ENCODE results near the gene MLXIPL. TPM values are rescaled to one million over a fixed set of nuclear protein-coding genes. Genes with fewer than 3 reads are reported as not detected.

The MLXIPL gene
- total and polyA plus RNA-seq, 4 donors: 50.3 to 384 (median 232) TPM

DNA sequence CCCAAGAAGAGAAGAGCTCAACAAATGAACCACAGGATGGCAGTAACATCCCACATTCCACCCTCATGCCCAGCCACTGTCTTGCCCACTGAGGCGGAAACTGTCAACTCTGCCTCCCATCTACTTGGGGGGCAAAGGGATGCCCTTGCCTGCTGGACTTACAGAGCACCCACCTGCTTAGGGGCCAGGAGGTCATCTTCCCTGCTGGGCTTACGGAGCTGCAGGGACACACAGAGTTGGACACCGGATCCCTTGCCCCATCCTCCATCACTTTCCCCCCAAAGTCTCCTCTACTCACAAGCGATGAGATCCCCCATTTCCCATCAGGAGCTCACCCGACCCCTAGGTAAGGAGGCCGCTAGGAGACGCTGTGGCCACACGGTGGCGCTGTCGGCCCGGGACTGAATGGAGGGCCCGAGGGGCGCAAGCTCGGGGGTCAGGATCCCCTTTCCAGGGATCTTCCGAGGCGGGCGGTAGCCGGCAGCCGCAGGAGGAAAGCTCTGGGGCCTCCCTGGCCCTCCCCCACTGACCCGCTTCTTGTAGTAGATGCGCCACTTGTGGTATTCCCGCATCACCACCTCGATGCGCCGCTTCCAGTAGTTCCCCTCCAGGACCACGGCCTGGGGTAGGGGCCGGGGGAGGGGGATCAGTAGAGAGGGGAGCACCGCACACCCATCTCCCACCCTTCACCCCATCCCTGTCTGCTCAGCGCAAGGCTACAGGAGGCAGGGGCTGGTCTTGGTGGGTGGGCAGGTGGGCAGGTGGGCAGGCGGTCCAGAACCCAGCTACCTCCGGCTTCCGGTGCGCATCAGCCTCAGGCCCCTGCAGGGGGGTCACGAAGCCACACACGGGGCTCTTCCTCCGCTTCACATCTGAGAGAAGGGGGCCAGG, 17.3 kb downstream of the MLXIPL start:
- Histone ChIP-seq H3K27ac (ENCODE audit: low read depth in 1 of 2, low read length in 2 of 2) (no peak overlapping the region), H3K36me3 (ENCODE audit: control insufficient read depth in 4 of 4, insufficient read depth in 3 of 4, low read depth in 1 of 4, low read length in 3 of 4) (peaks cover 2 to 5% (median 4%) of the 10 kb centered on the region in 4 donors), H3K9me3 (ENCODE audit: control insufficient read depth in 4 of 4, low read length in 3 of 4) (no peaks in the 10 kb centered on the region), H3K9ac (ENCODE audit: low read depth in 1 of 2, low read length in 2 of 2) (no peak overlapping the region), H3K4me1 (ENCODE audit: control insufficient read depth in 4 of 4, insufficient read depth in 4 of 4, low read length in 3 of 4) (peaks cover 21 to 42% (median 29%) of the 10 kb centered on the region in 4 donors), H3K27me3 (ENCODE audit: control insufficient read depth in 4 of 4, insufficient read depth in 4 of 4, low read length in 3 of 4) (no peaks in the 10 kb centered on the region), H3K4me3 (ENCODE audit: low read depth in 1 of 3, low read length in 3 of 3) (no peak overlapping the region)
- TF ChIP-seq RAD21 (IDR thresholded peaks at IDR 0.05) (peak; percentile 79 to 84), JUND (IDR thresholded peaks at IDR 0.05) (no peak)
- TF ChIP-seq, protein P1, sequence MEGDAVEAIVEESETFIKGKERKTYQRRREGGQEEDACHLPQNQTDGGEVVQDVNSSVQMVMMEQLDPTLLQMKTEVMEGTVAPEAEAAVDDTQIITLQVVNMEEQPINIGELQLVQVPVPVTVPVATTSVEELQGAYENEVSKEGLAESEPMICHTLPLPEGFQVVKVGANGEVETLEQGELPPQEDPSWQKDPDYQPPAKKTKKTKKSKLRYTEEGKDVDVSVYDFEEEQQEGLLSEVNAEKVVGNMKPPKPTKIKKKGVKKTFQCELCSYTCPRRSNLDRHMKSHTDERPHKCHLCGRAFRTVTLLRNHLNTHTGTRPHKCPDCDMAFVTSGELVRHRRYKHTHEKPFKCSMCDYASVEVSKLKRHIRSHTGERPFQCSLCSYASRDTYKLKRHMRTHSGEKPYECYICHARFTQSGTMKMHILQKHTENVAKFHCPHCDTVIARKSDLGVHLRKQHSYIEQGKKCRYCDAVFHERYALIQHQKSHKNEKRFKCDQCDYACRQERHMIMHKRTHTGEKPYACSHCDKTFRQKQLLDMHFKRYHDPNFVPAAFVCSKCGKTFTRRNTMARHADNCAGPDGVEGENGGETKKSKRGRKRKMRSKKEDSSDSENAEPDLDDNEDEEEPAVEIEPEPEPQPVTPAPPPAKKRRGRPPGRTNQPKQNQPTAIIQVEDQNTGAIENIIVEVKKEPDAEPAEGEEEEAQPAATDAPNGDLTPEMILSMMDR (IDR thresholded peaks at IDR 0.05; ENCODE audit: low read depth, low read length, missing input control): peak; percentile 66
- WGBS: 50% methylated on average over 36 of the region's 36 CpGs
- peak; percentile 70 for DNase-seq (ENCODE audit: low spot score)

DNA sequence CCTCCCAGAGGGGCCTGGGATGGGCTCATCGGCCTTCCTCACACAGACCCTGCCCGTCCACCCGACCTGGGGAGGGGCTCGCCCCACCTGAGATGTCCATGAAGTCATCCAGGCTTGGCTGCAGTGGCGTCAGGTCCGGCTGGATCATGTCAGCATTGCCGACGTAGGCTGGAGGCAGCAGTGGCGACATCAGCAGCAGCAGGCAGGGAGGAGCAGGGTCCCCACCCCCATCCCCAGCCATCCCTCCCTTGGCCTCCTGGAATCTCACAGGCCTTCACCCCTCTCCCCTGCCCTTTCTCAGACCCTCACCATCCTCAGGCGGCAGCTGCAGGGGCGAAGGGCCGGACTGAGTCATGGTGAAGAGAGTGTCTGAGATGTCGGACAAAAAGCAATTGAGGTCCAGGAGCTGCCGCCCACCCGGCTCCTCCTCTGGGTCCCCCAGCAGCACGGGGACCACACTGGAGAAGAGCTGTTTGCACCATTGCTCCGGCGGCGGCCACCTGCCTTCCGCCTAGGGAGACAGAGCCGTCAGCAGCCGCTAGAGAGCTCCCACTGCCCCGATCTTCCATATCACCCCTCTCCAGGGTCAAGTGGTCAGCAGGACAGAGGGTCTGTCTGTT, 18.6 kb downstream of the MLXIPL start:
- TF ChIP-seq JUND (IDR thresholded peaks at IDR 0.05): no peak
- TF ChIP-seq, protein P2, sequence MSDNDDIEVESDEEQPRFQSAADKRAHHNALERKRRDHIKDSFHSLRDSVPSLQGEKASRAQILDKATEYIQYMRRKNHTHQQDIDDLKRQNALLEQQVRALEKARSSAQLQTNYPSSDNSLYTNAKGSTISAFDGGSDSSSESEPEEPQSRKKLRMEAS (IDR thresholded peaks at IDR 0.05): no peak
- TF ChIP-seq, protein P3, sequence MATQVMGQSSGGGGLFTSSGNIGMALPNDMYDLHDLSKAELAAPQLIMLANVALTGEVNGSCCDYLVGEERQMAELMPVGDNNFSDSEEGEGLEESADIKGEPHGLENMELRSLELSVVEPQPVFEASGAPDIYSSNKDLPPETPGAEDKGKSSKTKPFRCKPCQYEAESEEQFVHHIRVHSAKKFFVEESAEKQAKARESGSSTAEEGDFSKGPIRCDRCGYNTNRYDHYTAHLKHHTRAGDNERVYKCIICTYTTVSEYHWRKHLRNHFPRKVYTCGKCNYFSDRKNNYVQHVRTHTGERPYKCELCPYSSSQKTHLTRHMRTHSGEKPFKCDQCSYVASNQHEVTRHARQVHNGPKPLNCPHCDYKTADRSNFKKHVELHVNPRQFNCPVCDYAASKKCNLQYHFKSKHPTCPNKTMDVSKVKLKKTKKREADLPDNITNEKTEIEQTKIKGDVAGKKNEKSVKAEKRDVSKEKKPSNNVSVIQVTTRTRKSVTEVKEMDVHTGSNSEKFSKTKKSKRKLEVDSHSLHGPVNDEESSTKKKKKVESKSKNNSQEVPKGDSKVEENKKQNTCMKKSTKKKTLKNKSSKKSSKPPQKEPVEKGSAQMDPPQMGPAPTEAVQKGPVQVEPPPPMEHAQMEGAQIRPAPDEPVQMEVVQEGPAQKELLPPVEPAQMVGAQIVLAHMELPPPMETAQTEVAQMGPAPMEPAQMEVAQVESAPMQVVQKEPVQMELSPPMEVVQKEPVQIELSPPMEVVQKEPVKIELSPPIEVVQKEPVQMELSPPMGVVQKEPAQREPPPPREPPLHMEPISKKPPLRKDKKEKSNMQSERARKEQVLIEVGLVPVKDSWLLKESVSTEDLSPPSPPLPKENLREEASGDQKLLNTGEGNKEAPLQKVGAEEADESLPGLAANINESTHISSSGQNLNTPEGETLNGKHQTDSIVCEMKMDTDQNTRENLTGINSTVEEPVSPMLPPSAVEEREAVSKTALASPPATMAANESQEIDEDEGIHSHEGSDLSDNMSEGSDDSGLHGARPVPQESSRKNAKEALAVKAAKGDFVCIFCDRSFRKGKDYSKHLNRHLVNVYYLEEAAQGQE (IDR thresholded peaks at IDR 0.05): no peak
- no peak for TF ChIP-seq SP1 (IDR thresholded peaks at IDR 0.05)
- TF ChIP-seq RAD21 (IDR thresholded peaks at IDR 0.05): no peak
- no peak for TF ChIP-seq NR2F2 (IDR thresholded peaks at IDR 0.05)
- TF ChIP-seq FOXA1 (IDR thresholded peaks at IDR 0.05): no peak
- TF ChIP-seq GABPA (IDR thresholded peaks at IDR 0.05 in 1 of 2, conservative IDR thresholded peaks at IDR 0.05 in 1 of 2): no peak
- no peak for TF ChIP-seq YY1 (IDR thresholded peaks at IDR 0.05)
- no peak for TF ChIP-seq TAF1 (conservative IDR thresholded peaks at IDR 0.05)
- no peak for TF ChIP-seq RXRA (IDR thresholded peaks at IDR 0.05)
- no peak for TF ChIP-seq HNF4G (IDR thresholded peaks at IDR 0.05)
- no peak for TF ChIP-seq FOXA2 (IDR thresholded peaks at IDR 0.05)
- TF ChIP-seq ZBTB33 (IDR thresholded peaks at IDR 0.05): no peak
- H3K27ac ChIP-seq (ENCODE audit: low read depth in 1 of 2, low read length in 2 of 2): no peak overlapping the region
- no peak overlapping the region for H3K9ac ChIP-seq (ENCODE audit: low read depth in 1 of 2, low read length in 2 of 2)
- peaks cover 12 to 34% (median 17%) of the 10 kb centered on the region in 4 donors for H3K4me1 ChIP-seq (ENCODE audit: control insufficient read depth in 4 of 4, insufficient read depth in 4 of 4, low read length in 3 of 4)
- no peak overlapping the region for H3K4me3 ChIP-seq (ENCODE audit: low read depth in 1 of 3, low read length in 3 of 3)
- 82% methylated on average over 23 of the region's 23 CpGs for WGBS
- no peaks in the 10 kb centered on the region for H3K9me3 ChIP-seq (ENCODE audit: control insufficient read depth in 4 of 4, low read length in 3 of 4)
- H3K36me3 ChIP-seq (ENCODE audit: control insufficient read depth in 4 of 4, insufficient read depth in 3 of 4, low read depth in 1 of 4, low read length in 3 of 4): peaks cover 2 to 5% (median 4%) of the 10 kb centered on the region in 4 donors
- no peak for DNase-seq (ENCODE audit: low spot score)
- H3K27me3 ChIP-seq (ENCODE audit: control insufficient read depth in 4 of 4, insufficient read depth in 4 of 4, low read length in 3 of 4): no peaks in the 10 kb centered on the region

All from liver (tissue), 9 donors.